Measurements from ENCODE around the gene APOLD1. TPM values are rescaled to one million over a fixed set of nuclear protein-coding genes. Genes with fewer than 3 reads are reported as not detected.
"Not testable (repeated sequence)": the region's sequence is repeated elsewhere in the genome, so short reads cannot be mapped to it uniquely, and the experiment has no call there.

The APOLD1 gene
- total RNA-seq, 2 donors from 2014 or later = 38.4 to 70.7 TPM

DNA sequence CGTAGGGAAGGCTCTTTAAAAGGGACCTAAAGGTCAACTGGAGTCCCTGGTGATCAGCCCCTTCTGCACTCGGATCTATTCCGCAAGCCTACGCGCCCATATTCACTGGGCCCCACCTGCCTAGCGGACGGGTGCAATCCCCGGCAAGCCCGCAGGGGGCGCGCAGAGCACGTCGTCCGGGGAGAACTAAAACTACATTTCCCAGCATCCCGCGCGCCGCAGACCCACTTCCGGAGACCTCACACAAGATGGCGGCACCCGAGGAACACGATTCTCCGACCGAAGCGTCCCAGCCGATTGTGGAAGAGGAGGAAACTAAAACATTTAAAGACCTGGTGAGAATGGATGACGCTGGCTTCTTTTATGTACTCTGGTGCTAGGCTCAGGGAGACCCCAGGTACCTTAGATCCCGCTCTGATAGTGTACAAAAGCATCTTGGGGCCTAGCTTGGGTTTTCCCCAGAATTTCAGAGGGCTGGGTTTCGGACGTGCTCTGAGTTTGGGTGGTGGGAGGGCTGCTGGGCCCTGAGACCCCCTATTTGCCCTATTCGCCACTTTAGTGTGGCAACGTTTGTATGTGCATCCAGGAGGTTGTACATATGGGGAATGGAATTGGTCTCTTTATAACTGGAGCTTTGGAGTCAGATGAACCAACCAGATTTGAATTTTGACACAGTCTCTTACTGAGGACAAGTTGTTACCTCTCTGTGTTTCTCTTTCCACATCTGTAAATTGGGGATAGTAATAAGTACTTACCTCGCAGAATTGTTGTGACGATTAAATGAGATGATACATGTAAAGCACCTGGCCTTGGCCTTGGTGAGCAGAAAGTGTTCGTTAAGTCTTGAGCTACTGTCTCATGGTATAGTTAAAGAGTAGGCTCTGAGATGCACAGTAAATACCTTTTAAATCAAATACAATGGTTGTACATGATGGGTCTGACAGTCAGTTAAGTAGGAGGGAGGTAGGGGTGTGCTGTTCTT lies 28.0 kb downstream of the APOLD1 start, which contains the start of gene DDX47:
DDX47 (plus strand) TSS at position 227 of the 982 bp plus-strand sequence; CDS start at position 249, 22 bp downstream.
- ATAC-seq (ENCODE audit: insufficient number of reproducible peaks, low FRiP score, low read depth) (peak; percentile 88), DNase-seq (ENCODE audit: low spot score) (peak; percentile 89)
- H3K27ac ChIP-seq = peak within 1 kb of the TSS; percentile 62 to 68
- peak within 1 kb of the TSS; percentile 100 for H3K4me3 ChIP-seq
- peaks cover 14 to 16% of the 10 kb centered on the region in 2 donors for H3K4me1 ChIP-seq (ENCODE audit: control insufficient read depth in 1 of 2, low read depth in 2 of 2)
- H3K9me3 ChIP-seq = no peaks in the 10 kb centered on the region
- TF ChIP-seq CTCF (IDR thresholded peaks at IDR 0.05) = peak; percentile 95
- H3K36me3 ChIP-seq = no peaks in the 10 kb centered on the region
- no peaks in the 10 kb centered on the region for H3K27me3 ChIP-seq (replicated peaks; ENCODE audit: insufficient read depth)

DNA sequence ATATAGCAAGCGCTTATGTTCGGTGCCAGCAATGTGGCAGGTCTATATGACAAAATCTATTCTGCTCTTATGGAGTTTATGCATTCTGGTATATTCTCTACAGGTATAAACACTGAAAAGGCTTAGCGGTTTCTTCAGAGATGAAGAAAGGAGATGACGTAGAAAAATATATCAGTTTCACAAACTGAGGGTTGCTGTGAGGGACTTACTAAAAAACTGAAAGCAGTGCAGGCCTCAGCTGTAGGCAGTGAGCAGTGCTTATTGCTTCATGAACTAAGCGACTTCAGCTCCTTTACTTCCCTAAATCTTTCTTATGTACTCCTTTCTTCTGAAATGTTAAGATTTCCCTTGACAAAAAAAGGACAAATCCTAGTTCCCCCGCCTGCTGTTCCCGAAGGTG lies 32.2 kb downstream of the APOLD1 start:
- no peak for DNase-seq (ENCODE audit: low spot score)
- Histone ChIP-seq H3K4me3 (no peak overlapping the region), H3K4me1 (ENCODE audit: control insufficient read depth in 1 of 2, low read depth in 2 of 2) (peaks cover 28 to 37% of the 10 kb centered on the region in 2 donors), H3K27ac (no peak overlapping the region), H3K27me3 (replicated peaks; ENCODE audit: insufficient read depth) (no peaks in the 10 kb centered on the region), H3K9me3 (no peaks in the 10 kb centered on the region), H3K36me3 (peaks cover 10% of the 10 kb centered on the region)
- no peak for ATAC-seq (ENCODE audit: insufficient number of reproducible peaks, low FRiP score, low read depth)
- TF ChIP-seq CTCF (IDR thresholded peaks at IDR 0.05) = no peak

GRCh38 chr12:12818701-12819100 lies 33.2 kb downstream of the APOLD1 start:
- DNase-seq (ENCODE audit: low spot score) = no peak
- no peak for TF ChIP-seq CTCF (IDR thresholded peaks at IDR 0.05)
- Histone ChIP-seq H3K9me3 (no peaks in the 10 kb centered on the region), H3K27me3 (replicated peaks; ENCODE audit: insufficient read depth) (no peaks in the 10 kb centered on the region), H3K4me3 (no peak overlapping the region), H3K27ac (peak overlapping the region; percentile 21 to 69), H3K36me3 (peaks cover 21% of the 10 kb centered on the region), H3K4me1 (ENCODE audit: control insufficient read depth in 1 of 2, low read depth in 2 of 2) (peaks cover 27 to 37% of the 10 kb centered on the region in 2 donors)
- ATAC-seq (ENCODE audit: insufficient number of reproducible peaks, low FRiP score, low read depth) = no peak

- peaks cover 22 to 31% of the 10 kb centered on the region in 2 donors for H3K4me1 ChIP-seq (ENCODE audit: control insufficient read depth in 1 of 2, low read depth in 2 of 2)
- no peak overlapping the region for H3K4me3 ChIP-seq
- ATAC-seq (ENCODE audit: insufficient number of reproducible peaks, low FRiP score, low read depth) = no peak
- H3K27me3 ChIP-seq (replicated peaks; ENCODE audit: insufficient read depth) = no peaks in the 10 kb centered on the region
- peak overlapping the region; percentile 21 to 69 for H3K27ac ChIP-seq
- DNase-seq (ENCODE audit: low spot score) = no peak
- peaks cover 26% of the 10 kb centered on the region for H3K36me3 ChIP-seq
- TF ChIP-seq CTCF (IDR thresholded peaks at IDR 0.05) = no peak
- H3K9me3 ChIP-seq = no peaks in the 10 kb centered on the region
Observed at GRCh38 chr12:12819221-12819620, 33.8 kb downstream of the APOLD1 start.

GRCh38 chr12:12819752-12820311 lies 34.4 kb downstream of the APOLD1 start:
- H3K9me3 ChIP-seq = no peaks in the 10 kb centered on the region
- no peaks in the 10 kb centered on the region for H3K27me3 ChIP-seq (replicated peaks; ENCODE audit: insufficient read depth)
- DNase-seq (ENCODE audit: low spot score) (peak; percentile 19), ATAC-seq (ENCODE audit: insufficient number of reproducible peaks, low FRiP score, low read depth) (peak; percentile 69)
- peaks cover 16 to 25% of the 10 kb centered on the region in 2 donors for H3K4me1 ChIP-seq (ENCODE audit: control insufficient read depth in 1 of 2, low read depth in 2 of 2)
- peak overlapping the region; percentile 23 for H3K4me3 ChIP-seq
- peak overlapping the region; percentile 21 to 69 for H3K27ac ChIP-seq
- TF ChIP-seq CTCF (IDR thresholded peaks at IDR 0.05) = no peak
- H3K36me3 ChIP-seq = peaks cover 30% of the 10 kb centered on the region

DNA sequence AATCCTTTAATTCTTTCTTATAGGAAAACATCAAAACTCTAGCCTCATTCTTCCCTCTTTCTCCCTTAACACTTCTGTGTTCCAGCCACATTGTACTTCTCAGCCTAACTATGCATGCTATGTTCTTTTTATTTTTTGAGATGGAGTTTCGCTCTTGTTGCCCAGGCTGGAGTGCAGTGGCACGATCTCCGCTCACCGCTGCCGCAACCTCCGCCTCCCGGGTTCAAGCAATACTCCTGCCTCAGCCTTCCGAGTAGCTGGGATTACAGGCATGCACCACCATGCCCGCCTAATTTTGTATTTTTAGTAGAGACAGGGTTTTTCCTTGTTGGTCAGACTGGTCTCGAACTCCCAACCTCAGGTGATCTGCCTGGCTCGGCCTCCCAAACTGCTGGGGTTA lies 34.9 kb downstream of the APOLD1 start:
- ATAC-seq (ENCODE audit: insufficient number of reproducible peaks, low FRiP score, low read depth); DNase-seq (ENCODE audit: low spot score); H3K27me3 ChIP-seq (replicated peaks; ENCODE audit: insufficient read depth); H3K4me3 ChIP-seq; H3K9me3 ChIP-seq: not testable (repeated sequence)
- peak overlapping the region; percentile 21 to 69 for H3K27ac ChIP-seq
- H3K4me1 ChIP-seq (ENCODE audit: control insufficient read depth in 1 of 2, low read depth in 2 of 2) = peaks cover 13 to 24% of the 10 kb centered on the region in 2 donors
- peaks cover 35% of the 10 kb centered on the region for H3K36me3 ChIP-seq
